Tibial artery (tissue), 4 donors: ENCODE measurements around the gene IMP3.

Experiments
- DNase-seq, 2 donors: peaks; one replicate each; pipeline ENCODE4 v3.0.0-alpha.2; 2019
- H3K27ac ChIP-seq, 2 donors: fragments of 200-600 bp; sonication (generic) in 1 of 2; 1 replicate in 1 of 2; 2 replicates in 1 of 2; pipeline ENCODE4 v1.5.1; 2018 to 2019; ENCODE audit warnings: mild to moderate bottlenecking in 1 of 2
- H3K27me3 ChIP-seq, 2 donors: fragments of 200-600 bp; sonication (generic) in 1 of 2; one replicate each; pipeline versions ENCODE4 v1.5.1 to v1.6.0; 2016 to 2019
- H3K36me3 ChIP-seq, 3 donors: fragments of 200-600 bp; sonication (generic) in 2 of 3; one replicate each; pipeline ENCODE4 v1.5.1; 2016 to 2019; ENCODE audit warnings: mild to moderate bottlenecking in 2 of 3
- H3K4me1 ChIP-seq, 4 donors: fragments of 200-600 bp; sonication (generic) in 2 of 4; 1 replicate in 3 of 4; 2 replicates in 1 of 4; pipeline ENCODE4 v1.5.1; 2016 to 2019
- H3K4me3 ChIP-seq, 2 donors: fragments of 200-600 bp; sonication (generic) in 1 of 2; 1 replicate in 1 of 2; 2 replicates in 1 of 2; pipeline ENCODE4 v1.5.1; 2018 to 2019; ENCODE audit warnings: mild to moderate bottlenecking in 2 of 2
- H3K9me3 ChIP-seq, 3 donors: fragments of 200-600 bp; sonication (generic) in 1 of 3; one replicate each; pipeline ENCODE4 v1.5.1; 2016 to 2019
- CTCF ChIP-seq, 2 experiments: fragments of 200-600 bp in 1 of 2; fragments of 450-650 bp in 1 of 2; IDR thresholded peaks; one replicate each; pipeline ENCODE4 v1.5.1; 2017 to 2019; ENCODE audit warnings: antibody characterized with exemption in 2 of 2, mild to moderate bottlenecking in 1 of 2, moderate library complexity in 1 of 2
- intact Hi-C: fragments of 100-400 bp; cut with DNase I; formaldehyde crosslinking; loops from one replicate; pipeline ENCODE4 v1.15.0; 2023; ENCODE audit warnings: low total_unique reads

Gene IMP3

GRCh38 chr15:75606711-75607699, 33.0 kb downstream of the IMP3 start:
- DNase-seq, result no peak
- Histone ChIP-seq H3K4me1 (no peaks in the 10 kb centered on the region), H3K36me3 (peaks cover 56 to 97% (median 76%) of the 10 kb centered on the region in 3 donors), H3K27ac (no peak overlapping the region), H3K27me3 (no peaks in the 10 kb centered on the region), H3K4me3 (no peak overlapping the region), H3K9me3 (no peaks in the 10 kb centered on the region)
- TF ChIP-seq CTCF (IDR thresholded peaks at IDR 0.05), result no peak
- intact Hi-C loops, result no loop called here

GRCh38 chr15:75606026-75606425, 34.0 kb downstream of the IMP3 start:
- no peak for DNase-seq
- no peak for TF ChIP-seq CTCF (IDR thresholded peaks at IDR 0.05)
- Histone ChIP-seq H3K36me3 (peaks cover 51 to 97% (median 71%) of the 10 kb centered on the region in 3 donors), H3K27ac (no peak overlapping the region), H3K9me3 (no peaks in the 10 kb centered on the region), H3K4me3 (no peak overlapping the region), H3K4me1 (no peaks in the 10 kb centered on the region), H3K27me3 (no peaks in the 10 kb centered on the region)
- intact Hi-C loops, result no loop called here

- Histone ChIP-seq H3K27ac (peak overlapping the region in 1 of 2 donors; percentile 35), H3K9me3 (no peaks in the 10 kb centered on the region)
Measured at GRCh38 chr15:75599401-75599800, 40.6 kb downstream of the IMP3 start.

GRCh38 chr15:75598361-75598760, 41.7 kb downstream of the IMP3 start:
- no peak for DNase-seq
- Histone ChIP-seq H3K4me3 (no peak overlapping the region), H3K27me3 (no peaks in the 10 kb centered on the region), H3K27ac (no peak overlapping the region), H3K9me3 (no peaks in the 10 kb centered on the region), H3K4me1 (peaks cover 0 to 18% (median 0%) of the 10 kb centered on the region in 4 donors), H3K36me3 (peaks cover 32 to 94% (median 53%) of the 10 kb centered on the region in 3 donors)
- intact Hi-C loops, result no loop called here
- no peak for TF ChIP-seq CTCF (IDR thresholded peaks at IDR 0.05)

More at GRCh38 chr15:75599401-75599800, 40.6 kb downstream of the IMP3 start:
- no peak overlapping the region for H3K4me3 ChIP-seq
- peaks cover 32 to 96% (median 53%) of the 10 kb centered on the region in 3 donors for H3K36me3 ChIP-seq
- no peak for TF ChIP-seq CTCF (IDR thresholded peaks at IDR 0.05)
- H3K4me1 ChIP-seq, result peaks cover 0 to 18% (median 0%) of the 10 kb centered on the region in 4 donors
- intact Hi-C loops, result no loop called here
- H3K27me3 ChIP-seq, result no peaks in the 10 kb centered on the region
- no peak for DNase-seq

GRCh38 chr15:75597667-75598341, 42.2 kb downstream of the IMP3 start:
- no peak for DNase-seq
- Histone ChIP-seq H3K4me3 (no peak overlapping the region), H3K27ac (no peak overlapping the region), H3K9me3 (no peaks in the 10 kb centered on the region), H3K27me3 (no peaks in the 10 kb centered on the region), H3K36me3 (peaks cover 32 to 88% (median 50%) of the 10 kb centered on the region in 3 donors), H3K4me1 (peaks cover 0 to 18% (median 0%) of the 10 kb centered on the region in 4 donors)
- intact Hi-C loops, result no loop called here
- TF ChIP-seq CTCF (IDR thresholded peaks at IDR 0.05), result peak; percentile 35 to 37
